HG03558 (cell line): ENCODE results near the gene PIAS4.

Source experiments
- ATAC-seq: cut with Tn5 transposase; IDR thresholded peaks from one replicate; pipeline ENCODE4 v1.9.1; 2021; ENCODE audit warnings: moderate number of reproducible peaks; ENCODE audit not compliant: unreplicated experiment; ENCODE audit errors: extremely low read depth

The PIAS4 gene

DNA sequence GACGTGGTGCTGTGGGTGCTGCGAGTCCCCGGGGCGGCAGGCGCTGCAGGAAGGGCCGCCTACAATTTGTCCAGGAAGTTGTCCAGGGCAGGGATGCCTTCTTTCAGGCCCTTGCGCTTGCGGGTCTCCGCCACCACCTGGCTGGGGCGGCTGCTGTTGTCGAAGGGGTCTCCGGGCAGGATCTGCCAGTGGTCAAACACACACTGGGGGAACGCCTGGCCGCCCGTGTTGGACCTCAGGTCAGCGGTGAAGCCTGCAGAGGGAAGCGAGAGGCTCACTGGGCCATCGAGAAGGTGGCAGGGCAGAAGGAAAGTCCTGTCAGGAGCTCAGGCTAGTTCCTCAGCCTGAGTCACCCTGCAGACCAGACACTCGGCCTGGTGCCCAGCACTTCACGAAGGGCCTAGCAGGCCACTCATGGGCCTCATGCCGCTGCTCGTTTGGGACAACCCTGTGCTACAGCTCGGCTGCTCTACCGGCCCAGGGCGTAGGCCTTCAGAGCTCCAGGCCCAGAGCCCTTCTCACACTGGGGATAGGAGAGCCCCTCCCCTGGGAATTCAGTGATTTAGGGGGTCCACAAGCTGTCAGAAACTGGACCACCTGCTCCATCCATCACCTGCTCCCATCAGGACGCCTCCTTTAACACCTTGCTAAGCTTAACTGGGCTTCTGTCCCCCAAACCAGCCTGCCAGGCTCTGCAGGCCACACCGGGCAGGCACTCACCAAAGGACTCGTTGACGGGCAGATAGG lies 30.9 kb upstream of the PIAS4 start:
- no peak for ATAC-seq

GRCh38 chr19:3977242-3978143 lies 30.0 kb upstream of the PIAS4 start:
- no peak for ATAC-seq

DNA sequence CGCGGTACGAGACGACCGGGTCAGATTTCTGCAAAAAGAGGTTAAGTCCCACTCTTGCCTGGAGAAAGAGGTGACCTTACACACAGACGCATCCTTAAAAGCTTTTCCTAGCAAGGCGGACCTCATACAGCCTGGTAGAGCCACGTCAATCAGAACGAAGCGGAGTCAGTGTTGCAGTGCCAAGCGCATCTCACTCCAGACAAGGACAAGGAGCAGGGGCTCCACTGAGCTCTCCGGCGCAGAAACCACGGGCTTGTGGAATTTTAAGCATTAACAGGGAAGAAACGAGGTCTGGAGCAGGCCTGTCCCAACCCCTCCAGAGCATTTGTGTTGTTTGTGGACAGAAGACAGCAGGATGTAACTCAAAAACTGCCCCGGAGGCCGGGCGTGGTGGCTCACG lies 29.4 kb upstream of the PIAS4 start:
- ATAC-seq, result no peak

GRCh38 chr19:3979289-3979673 lies 28.3 kb upstream of the PIAS4 start:
- ATAC-seq, result no peak

DNA sequence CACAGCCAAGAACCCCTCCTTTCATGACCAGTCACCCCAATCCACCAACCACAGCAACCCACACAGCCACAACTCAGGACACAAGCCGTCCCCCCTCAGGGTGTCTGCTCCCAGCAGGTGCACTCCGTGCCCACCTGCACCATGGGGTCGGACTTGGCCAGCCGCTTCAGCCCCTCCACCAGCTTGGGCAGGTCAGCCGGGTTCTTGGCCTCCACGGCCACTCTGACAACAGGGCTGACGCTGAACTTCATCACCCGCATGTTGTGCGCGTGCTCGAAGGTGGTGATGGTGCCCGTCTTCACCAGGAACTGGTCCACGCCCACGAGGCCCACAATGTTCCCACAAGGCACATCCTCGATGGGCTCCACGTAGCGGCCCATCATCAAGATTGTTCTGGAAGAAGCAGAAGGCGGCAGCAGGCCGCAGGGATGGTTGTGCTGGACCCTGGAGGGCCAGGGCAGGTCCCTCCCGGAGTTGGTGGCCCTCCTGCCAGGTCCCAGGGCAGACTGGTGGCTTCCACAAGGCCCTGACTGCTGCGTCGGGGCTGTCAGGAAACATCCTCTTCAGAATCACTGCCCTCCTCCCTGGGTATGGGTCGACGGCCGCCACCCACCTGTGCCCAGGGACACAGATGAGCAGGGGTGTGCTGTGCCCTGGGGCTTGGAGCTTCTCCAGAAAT lies 27.7 kb upstream of the PIAS4 start:
- ATAC-seq, result no peak

GRCh38 chr19:3980353-3981251 lies 26.9 kb upstream of the PIAS4 start:
- ATAC-seq, result no peak

- ATAC-seq, result no peak
Measured at GRCh38 chr19:3981373-3981735, 26.2 kb upstream of the PIAS4 start.

GRCh38 chr19:3981736-3982681 lies 25.5 kb upstream of the PIAS4 start:
- no peak for ATAC-seq

- no peak for ATAC-seq
Measured at GRCh38 chr19:3982701-3983541, 24.6 kb upstream of the PIAS4 start.

GRCh38 chr19:3983542-3983914 lies 24.0 kb upstream of the PIAS4 start:
- no peak for ATAC-seq

DNA sequence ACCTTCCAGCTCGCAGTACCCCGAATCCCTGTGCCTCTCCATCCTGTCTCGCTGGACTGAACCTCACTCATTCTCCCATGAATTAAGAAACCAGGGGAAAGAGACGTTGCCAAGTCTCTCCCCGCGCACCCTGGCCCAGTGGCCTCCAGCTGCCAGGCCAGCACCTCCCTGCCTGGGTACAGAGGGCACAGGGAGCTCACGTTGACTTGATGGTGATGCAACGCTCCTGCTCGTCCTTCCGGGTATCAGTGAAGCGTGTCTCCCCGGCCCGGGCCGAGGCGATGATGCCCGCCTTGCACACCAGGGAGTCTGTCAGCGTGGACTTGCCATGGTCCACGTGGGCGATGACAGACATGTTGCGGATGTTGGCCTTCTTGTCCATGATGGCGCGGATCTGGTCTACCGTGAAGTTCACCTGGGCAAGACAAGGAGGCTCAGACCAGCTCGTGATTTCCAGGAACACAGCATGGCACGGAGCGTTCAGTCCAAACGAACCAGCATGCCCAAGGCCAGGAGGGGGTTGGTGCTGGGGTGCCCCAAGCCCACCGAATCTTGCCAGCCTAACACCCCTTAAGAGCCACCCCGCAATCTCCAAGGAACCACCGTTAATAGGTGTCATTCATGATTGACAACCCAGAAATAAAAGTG lies 23.5 kb upstream of the PIAS4 start:
- no peak for ATAC-seq

GRCh38 chr19:3984584-3984907 lies 23.0 kb upstream of the PIAS4 start:
- no peak for ATAC-seq

DNA sequence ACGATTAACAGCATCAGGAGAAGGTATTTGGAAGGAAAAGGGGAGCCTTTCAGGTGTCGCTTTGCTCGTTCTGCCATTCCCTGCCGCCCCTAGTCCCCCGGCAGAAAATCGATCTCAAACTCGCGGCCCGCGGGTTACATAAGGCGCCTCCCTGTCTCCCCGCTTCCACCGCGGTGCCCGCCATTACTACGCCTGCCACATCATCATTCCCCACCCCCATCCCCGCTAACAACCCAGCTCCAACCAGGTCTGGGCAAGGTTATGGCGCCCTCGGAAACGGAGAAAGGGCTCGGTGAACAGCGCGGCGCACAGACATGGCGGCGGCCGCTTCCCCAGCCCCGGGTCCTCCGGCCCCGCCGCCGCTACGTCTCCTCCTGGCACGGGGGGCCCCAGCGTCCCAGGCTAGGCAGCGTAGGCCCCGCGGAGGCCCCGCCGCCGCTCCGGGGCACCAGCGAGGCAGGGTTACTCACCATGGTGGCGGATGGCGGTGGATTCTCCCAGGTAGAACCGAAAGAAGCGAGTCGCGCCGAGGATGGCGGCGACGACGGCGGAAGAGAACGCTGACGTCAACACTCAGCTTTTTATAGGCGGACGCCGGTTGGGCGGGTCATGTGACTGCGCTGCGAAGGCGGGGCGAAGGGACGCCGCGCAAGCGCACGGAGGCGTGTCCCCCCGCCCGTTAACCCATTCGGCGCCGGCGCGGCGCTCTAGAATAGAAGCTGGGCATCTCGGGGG lies 22.5 kb upstream of the PIAS4 start, which contains the start of gene EEF2:
TSS of gene EEF2 (minus strand) at position 556 of the 735 bp plus-strand sequence. CDS start at position 473, 83 bp downstream.
- ATAC-seq, result no peak

- ATAC-seq, result no peak
Measured at GRCh38 chr19:3985643-3986259, 21.8 kb upstream of the PIAS4 start.

DNA sequence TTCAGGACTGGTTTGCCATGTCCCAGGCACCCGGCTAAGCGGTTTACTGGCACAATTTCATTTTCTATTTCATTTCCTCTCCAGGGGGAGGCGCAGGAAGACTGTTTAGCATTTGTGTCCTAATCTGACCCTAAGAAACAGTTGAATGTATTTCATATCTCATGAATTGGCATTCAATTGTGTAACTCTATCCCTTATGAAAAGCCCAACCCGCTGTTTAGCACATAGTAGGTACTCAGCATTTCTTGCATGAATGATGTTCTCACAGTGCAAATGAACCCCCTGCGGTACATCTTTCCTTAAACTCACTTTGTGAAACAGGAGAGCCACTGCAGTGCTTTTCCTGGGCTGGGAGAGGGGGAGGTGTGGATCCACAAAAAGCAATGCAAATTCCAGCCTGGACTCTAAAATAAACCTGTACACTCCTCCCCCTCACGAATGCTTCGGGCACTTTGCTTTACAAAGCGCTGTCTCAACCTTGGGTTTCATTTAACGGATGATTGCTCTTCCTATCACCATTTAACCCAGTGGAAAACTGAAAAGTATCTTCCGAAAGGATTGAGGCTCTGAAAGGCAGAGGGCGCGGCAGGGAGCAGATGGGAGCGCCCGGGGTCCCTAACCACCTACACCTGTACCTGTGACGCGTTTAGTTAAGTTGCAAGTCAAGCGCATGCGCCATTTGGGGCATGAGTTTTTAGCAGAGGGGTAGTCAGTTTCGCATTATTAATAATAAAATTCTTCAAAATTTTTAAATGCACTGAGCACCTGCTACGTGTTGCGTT lies 21.1 kb upstream of the PIAS4 start:
- no peak for ATAC-seq
